GM12878 (cell line): ENCODE data around the gene FAM167B. TPM values are rescaled to one million over a fixed set of nuclear protein-coding genes. Genes with fewer than 3 reads are reported as not detected.

Experiments
- BCL11A ChIP-seq: IDR thresholded peaks from 2 replicates; pipeline ENCODE4 v1.6.1; 2011; ENCODE audit warnings: low read depth, low read length
- E2F8 ChIP-seq: fragments of 450-650 bp; IDR thresholded peaks from 2 replicates; pipeline ENCODE4 v1.6.1; 2018; ENCODE audit warnings: mild to moderate bottlenecking, low read depth, moderate library complexity; ENCODE audit not compliant: partially characterized antibody
- EGR1 ChIP-seq, 2 experiments: IDR thresholded peaks; 1 replicate in 1 of 2; 2 replicates in 1 of 2; pipeline ENCODE4 v1.6.1; 2011 to 2012; ENCODE audit warnings: low read depth in 2 of 2, low read length in 2 of 2, borderline replicate concordance in 1 of 2, mild to moderate bottlenecking in 1 of 2, moderate library complexity in 1 of 2
- ETV6 ChIP-seq, 2 experiments: fragments of 450-650 bp in 1 of 2; IDR thresholded peaks in 1 of 2; conservative IDR thresholded peaks in 1 of 2; 2 replicates each; pipeline ENCODE4 v1.6.1; 2014; ENCODE audit warnings: antibody characterized with exemption in 1 of 2, borderline replicate concordance in 1 of 2, low read depth in 1 of 2, mild to moderate bottlenecking in 1 of 2, moderate library complexity in 1 of 2
- MEF2A ChIP-seq: IDR thresholded peaks from 2 replicates; pipeline ENCODE4 v1.6.1; 2011; ENCODE audit warnings: low read depth, mild to moderate bottlenecking, low read length, moderate library complexity; ENCODE audit not compliant: insufficient read depth
- POLR2AphosphoS5 ChIP-seq: IDR thresholded peaks from 2 replicates; pipeline ENCODE4 v1.6.1; 2011; ENCODE audit warnings: mild to moderate bottlenecking, low read length, inconsistent platforms
- RELA ChIP-seq: fragments of 450-650 bp; IDR thresholded peaks from 2 replicates; pipeline ENCODE4 v1.8.0; 2014; ENCODE audit warnings: borderline replicate concordance; ENCODE audit not compliant: partially characterized antibody
- SMAD5 ChIP-seq: IDR thresholded peaks from 2 replicates; pipeline ENCODE4 v1.6.1; 2016; ENCODE audit warnings: antibody characterized with exemption, low read depth
- SMC3 ChIP-seq: IDR thresholded peaks from 2 replicates; pipeline ENCODE4 v1.6.1; 2011; ENCODE audit warnings: low read length, improper control_type of control experiment, borderline replicate concordance
- SPI1 ChIP-seq: IDR thresholded peaks from 2 replicates; pipeline ENCODE4 v1.6.1; 2011; ENCODE audit warnings: low read depth, mild to moderate bottlenecking, low read length, moderate library complexity, borderline replicate concordance; ENCODE audit not compliant: insufficient read depth
- TAF1 ChIP-seq: IDR thresholded peaks from 2 replicates; pipeline ENCODE4 v1.6.1; 2011; ENCODE audit warnings: mild to moderate bottlenecking, low read depth, low read length, borderline replicate concordance
- TCF3 ChIP-seq: IDR thresholded peaks from 2 replicates; pipeline ENCODE4 v1.6.1; 2012; ENCODE audit warnings: low read depth, mild to moderate bottlenecking, low read length, borderline replicate concordance; ENCODE audit not compliant: insufficient read depth
- USF1 ChIP-seq: IDR thresholded peaks from 2 replicates; pipeline ENCODE4 v1.6.1; 2011; ENCODE audit warnings: borderline replicate concordance, low read depth, mild to moderate bottlenecking, moderate library complexity, mixed read lengths, low read length; ENCODE audit not compliant: insufficient read depth; ENCODE audit errors: extremely low read length
- YY1 ChIP-seq: IDR thresholded peaks from 2 replicates; pipeline ENCODE4 v1.6.1; 2011; ENCODE audit warnings: low read depth, mild to moderate bottlenecking, low read length
- ZBTB33 ChIP-seq: fragments of 450-650 bp; IDR thresholded peaks from 2 replicates; pipeline ENCODE4 v1.6.1; 2017; ENCODE audit warnings: mild to moderate bottlenecking
- ZBTB40 ChIP-seq: fragments of 450-650 bp; IDR thresholded peaks from 2 replicates; pipeline ENCODE4 v1.6.1; 2016; ENCODE audit warnings: mild to moderate bottlenecking, moderate library complexity, borderline replicate concordance
- ZSCAN29 ChIP-seq: fragments of 450-650 bp; IDR thresholded peaks from 2 replicates; pipeline ENCODE4 v1.6.1; 2017; ENCODE audit warnings: mild to moderate bottlenecking, moderate library complexity
- polyA plus RNA-seq, 11 experiments: library from polyadenylated mRNA; depleted of rRNA in 4 of 11; unstranded in 6 of 11; stranded (reverse) in 5 of 11; fragments of >200 nt; fragmentation: Nextera tagmentation in 4 of 11; fragmentation: Illumina TruSeq in 1 of 11; extraction: Ambion mirVana in 4 of 11; extraction: Trizol in 1 of 11; gene quantifications; 1 replicate in 1 of 11; 2 replicates in 10 of 11; pipeline versions ENCODE4 v1.2.1 to v1.2.3, GENCODE V29; 2011 to 2016; ENCODE audit warnings: inconsistent platforms in 2 of 11, missing spikeins in 2 of 11, low read depth in 1 of 11
- total RNA-seq, 4 experiments: library from RNA; depleted of rRNA in 3 of 4; stranded (reverse); fragments of >200 nt in 3 of 4; fragmentation: Illumina TruSeq in 1 of 4; extraction: Trizol in 1 of 4; gene quantifications; 2 replicates each; pipeline versions ENCODE4 v1.2.1 to v1.2.3, GENCODE V29; 2013 to 2021

Gene FAM167B
- total and polyA plus RNA-seq, 10 of the 15 experiments (the other 5 are each of a cell fraction or from before 2014, with no cell fraction given) = 0.07 to 1.2 (median 0.36) TPM; not detected in 2

- TF ChIP-seq ETV6 (conservative IDR thresholded peaks at IDR 0.05 in 1 of 2, IDR thresholded peaks at IDR 0.05 in 1 of 2; ENCODE audit: borderline replicate concordance in 1 of 2, low read depth in 1 of 2) = peak in 1 of 2 experiments; percentile 98; a peak in 2 of 4 replicates
- peak; percentile 55; the same call in 1 of the 2 replicates for TF ChIP-seq POLR2AphosphoS5
- TF ChIP-seq ZBTB33 = no peak
- TF ChIP-seq BCL11A = peak; percentile 72
- no peak for TF ChIP-seq SMC3
- no peak for TF ChIP-seq ZSCAN29
- TF ChIP-seq TCF3 = peak; percentile 91
- 0 out of 2 replicates have a peak, but pooled peaks have one; percentile 58 for TF ChIP-seq MEF2A
- peak; percentile 35; the same call in 1 of the 2 replicates for TF ChIP-seq YY1
- peak; percentile 53; the same call in 1 of the 2 replicates for TF ChIP-seq ZBTB40
- peak in 1 of 2 experiments; percentile 83; a peak in 2 of 3 replicates for TF ChIP-seq EGR1 (IDR thresholded peaks at IDR 0.05; ENCODE audit: borderline replicate concordance in 1 of 2, low read depth in 2 of 2, low read length in 2 of 2)
- TF ChIP-seq TAF1 = peak; percentile 65; the same call in 1 of the 2 replicates
- peak; percentile 67 for TF ChIP-seq SPI1
- TF ChIP-seq E2F8 = peak; percentile 34
- no peak for TF ChIP-seq RELA
- peak; percentile 69; the same call in 1 of the 2 replicates for TF ChIP-seq SMAD5
- TF ChIP-seq USF1 = no peak
Measured at GRCh38 chr1:32249831-32250525, 3.0 kb downstream of the FAM167B start (continued).
